Kidney epithelial cell (primary cell): ENCODE results near the gene OR10A2. TPM values are rescaled to one million over a fixed set of nuclear protein-coding genes. Genes with fewer than 3 reads are reported as not detected.

Experiments
- DNase-seq: peaks from one replicate; pipeline ENCODE4 v3.0.0-alpha.2; 2010; ENCODE audit warnings: low read depth
- H3K27me3 ChIP-seq: 2 replicates; pipeline ENCODE4 v1.6.0; 2011; ENCODE audit warnings: low read length; ENCODE audit not compliant: control insufficient read depth, insufficient read depth
- H3K36me3 ChIP-seq: 2 replicates; pipeline ENCODE4 v1.5.1; 2011; ENCODE audit warnings: low read length; ENCODE audit not compliant: control insufficient read depth, insufficient read depth
- H3K4me3 ChIP-seq: 2 replicates; pipeline ENCODE4 v1.5.1; 2011; ENCODE audit warnings: low read depth, mild to moderate bottlenecking, control low read depth, low read length
- CTCF ChIP-seq: IDR thresholded peaks from 2 replicates; pipeline ENCODE4 v1.5.1; 2011; ENCODE audit warnings: mild to moderate bottlenecking, moderate library complexity, low read length, control low read depth, inconsistent platforms; ENCODE audit not compliant: insufficient read depth, poor library complexity, severe bottlenecking
- total RNA-seq: library from RNA; depleted of rRNA; stranded (reverse); fragments of >200 nt; gene quantifications from 2 replicates; pipeline ENCODE4 v1.2.3, GENCODE V29; 2015

OR10A2 gene
- not detected in 2 replicates for total RNA-seq

GRCh38 chr11:6862961-6863360 is at the start of gene OR10A2:
Gene OR10A2 (plus strand): TSS chr11:6863057. CDS start chr11:6869755, 6,698 bp downstream.
- H3K27me3 ChIP-seq: no peaks in the 10 kb centered on the region
- no peak for TF ChIP-seq CTCF
- no peaks in the 10 kb centered on the region for H3K36me3 ChIP-seq
- no peak within 1 kb of the TSS for H3K4me3 ChIP-seq
- DNase-seq: no peak

- TF ChIP-seq CTCF: no peak
- DNase-seq: no peak
- H3K36me3 ChIP-seq: no peaks in the 10 kb centered on the region
- no peaks in the 10 kb centered on the region for H3K27me3 ChIP-seq
- H3K4me3 ChIP-seq: no peak overlapping the region
Measured at GRCh38 chr11:6813656-6814055, 49.2 kb upstream of the OR10A2 start.

- no peaks in the 10 kb centered on the region for H3K27me3 ChIP-seq
- no peak for TF ChIP-seq CTCF
- no peak for DNase-seq
- no peaks in the 10 kb centered on the region for H3K36me3 ChIP-seq
- no peak overlapping the region for H3K4me3 ChIP-seq
Measured at GRCh38 chr11:6817694-6818093, 45.2 kb upstream of the OR10A2 start.

- TF ChIP-seq CTCF: no peak
- no peaks in the 10 kb centered on the region for H3K27me3 ChIP-seq
- no peaks in the 10 kb centered on the region for H3K36me3 ChIP-seq
- DNase-seq: no peak
- H3K4me3 ChIP-seq: no peak overlapping the region
Measured at GRCh38 chr11:6818967-6819366, 43.9 kb upstream of the OR10A2 start.

GRCh38 chr11:6824136-6824823 is 38.6 kb upstream of the OR10A2 start:
- TF ChIP-seq CTCF: no peak
- no peak for DNase-seq
- no peaks in the 10 kb centered on the region for H3K27me3 ChIP-seq
- H3K36me3 ChIP-seq: no peaks in the 10 kb centered on the region
- no peak overlapping the region for H3K4me3 ChIP-seq

GRCh38 chr11:6825231-6825744 is 37.6 kb upstream of the OR10A2 start:
- TF ChIP-seq CTCF: no peak
- DNase-seq: no peak
- no peak overlapping the region for H3K4me3 ChIP-seq
- H3K36me3 ChIP-seq: no peaks in the 10 kb centered on the region
- no peaks in the 10 kb centered on the region for H3K27me3 ChIP-seq
